GM12878 (cell line): Measurements from ENCODE around the gene MGAT5. TPM values are rescaled to one million over a fixed set of nuclear protein-coding genes. Genes with fewer than 3 reads are reported as not detected.

Experiments used
- ATAC-seq: fragments of 200-7000 bp; cut with Tn5 transposase; 3 replicates; pipeline ENCODE4 v1.9.1; 2020; ENCODE audit warnings: mild to moderate bottlenecking, moderate library complexity
- BruUV-seq: library from RNA; stranded (reverse); fragments of 400-500 nt; replicated peaks from 2 replicates; lab custom pipeline; 2021; lab: Mats Ljungman, UMichigan
- CTCF ChIA-PET: fragments of 300-600 bp; sonication (Branson Sonifier 250); formaldehyde crosslinking; extraction: SDS; loops from one replicate; lab custom pipeline; 2021; ENCODE audit warnings: inconsistent platforms; lab: Yijun Ruan, JAX
- POLR2A ChIA-PET: fragments of 350-600 bp; formaldehyde crosslinking; extraction: SDS; loops from one replicate; lab custom pipeline; 2021; ENCODE audit warnings: inconsistent platforms; lab: Charles Lee
- RAD21 ChIA-PET: fragments of 300-600 bp; sonication (Branson Sonifier 250); formaldehyde crosslinking; loops from one replicate; lab custom pipeline; 2023; ENCODE audit warnings: antibody characterized with exemption; ENCODE audit not compliant: unreplicated experiment; lab: Charles Lee
- SMC1A ChIA-PET: fragments of 300-600 bp; sonication (Branson Sonifier 250); formaldehyde crosslinking; loops from one replicate; lab custom pipeline; 2023; ENCODE audit not compliant: unreplicated experiment, uncharacterized antibody; lab: Charles Lee
- DNase-seq: peaks from one replicate; pipeline ENCODE4 v3.0.0-alpha.2; 2011; ENCODE audit warnings: low read depth, low spot score
- FAIRE-seq: peaks from 3 replicates; lab custom pipeline; 2011; peaks lifted over from hg19 to GRCh38; lab: Jason Lieb, UNC
- H2AFZ ChIP-seq: 2 replicates; pipeline ENCODE4 v1.6.0; 2011; ENCODE audit warnings: low read depth, low read length, control low read depth; ENCODE audit not compliant: control insufficient read depth
- H3K27ac ChIP-seq: 2 replicates; pipeline ENCODE4 v1.5.1; 2011; ENCODE audit warnings: control low read depth; ENCODE audit not compliant: control insufficient read depth, insufficient read depth
- H3K27me3 ChIP-seq, 2 experiments: replicated peaks in 1 of 2; 2 replicates each; pipeline versions ENCODE4 v1.6.0 to v1.6.1; 2011; ENCODE audit warnings: low read length in 1 of 2; ENCODE audit not compliant: control insufficient read depth in 2 of 2, insufficient read depth in 2 of 2
- H3K36me3 ChIP-seq, 2 experiments: 2 replicates each; pipeline ENCODE4 v1.5.1; 2011; ENCODE audit warnings: low read length in 1 of 2; ENCODE audit not compliant: control insufficient read depth in 2 of 2, insufficient read depth in 2 of 2
- H3K4me1 ChIP-seq: 2 replicates; pipeline ENCODE4 v1.6.1; 2011; ENCODE audit warnings: mild to moderate bottlenecking, low read length, moderate library complexity, mixed read lengths; ENCODE audit not compliant: control insufficient read depth, insufficient read depth
- H3K4me2 ChIP-seq: 2 replicates; pipeline ENCODE4 v1.6.0; 2011; ENCODE audit warnings: control low read depth; ENCODE audit not compliant: control insufficient read depth, insufficient read depth
- H3K4me3 ChIP-seq: fragments of 200-600 bp; sonication (generic); 2 replicates; pipeline ENCODE4 v1.5.1; 2016
- H3K79me2 ChIP-seq: 2 replicates; pipeline ENCODE4 v1.6.0; 2011; ENCODE audit warnings: low read length; ENCODE audit not compliant: control insufficient read depth, insufficient read depth
- H3K9ac ChIP-seq: 2 replicates; pipeline ENCODE4 v1.8.0; 2011; ENCODE audit warnings: low read length, control low read depth, mixed read lengths; ENCODE audit not compliant: control insufficient read depth, insufficient read depth
- H3K9me3 ChIP-seq: replicated peaks from 3 replicates; pipeline ENCODE4 v1.5.1; 2011; ENCODE audit warnings: mild to moderate bottlenecking, low read length; ENCODE audit not compliant: control insufficient read depth, insufficient read depth
- H4K20me1 ChIP-seq: 2 replicates; pipeline ENCODE4 v1.6.0; 2011; ENCODE audit not compliant: control insufficient read depth, insufficient read depth
- E2F4 ChIP-seq: IDR thresholded peaks from 2 replicates; pipeline ENCODE4 v1.6.1; 2012; ENCODE audit warnings: low read depth, low read length, improper control_type of control experiment
- MYC ChIP-seq: IDR thresholded peaks from 2 replicates; pipeline ENCODE4 v1.6.1; 2011; ENCODE audit warnings: mild to moderate bottlenecking, low read length, moderate library complexity, inconsistent platforms; ENCODE audit not compliant: insufficient read depth, insufficient replicate concordance, insufficient read length, severe bottlenecking
- PRDM15 ChIP-seq: fragments of 450-650 bp; formaldehyde crosslinking; IDR thresholded peaks from 2 replicates; pipeline ENCODE4 v1.4.0; 2020; ENCODE audit warnings: mild to moderate bottlenecking, moderate library complexity
- WGBS: methylation state at CpG from one replicate; pipeline ENCODE4 v1.1.6; 2016; ENCODE audit warnings: low lambda C conversion rate; ENCODE audit not compliant: insufficient replicate concordance, insufficient coverage; ENCODE audit errors: missing lambda C conversion rate; 5-methylcytosine and 5-hydroxymethylcytosine counted together
- in situ Hi-C: fragments of 300-500 bp; cut with MboI; formaldehyde crosslinking; loops from 9 replicates; pipeline ENCODE4 v1.14.3; 2018; ENCODE audit warnings: mixed read lengths
- intact Hi-C: fragments of 100-400 bp; cut with micrococcal nuclease; formaldehyde crosslinking; loops from one replicate; pipeline ENCODE4 v1.14.2; 2022; ENCODE audit not compliant: unreplicated experiment
- polyA plus RNA-seq, 11 experiments: library from polyadenylated mRNA; depleted of rRNA in 4 of 11; unstranded in 6 of 11; stranded (reverse) in 5 of 11; fragments of >200 nt; fragmentation: Nextera tagmentation in 4 of 11; fragmentation: Illumina TruSeq in 1 of 11; extraction: Ambion mirVana in 4 of 11; extraction: Trizol in 1 of 11; gene quantifications; 1 replicate in 1 of 11; 2 replicates in 10 of 11; pipeline versions ENCODE4 v1.2.1 to v1.2.3, GENCODE V29; 2011 to 2016; ENCODE audit warnings: inconsistent platforms in 2 of 11, missing spikeins in 2 of 11, low read depth in 1 of 11
- total RNA-seq, 4 experiments: library from RNA; depleted of rRNA in 3 of 4; stranded (reverse); fragments of >200 nt in 3 of 4; fragmentation: Illumina TruSeq in 1 of 4; extraction: Trizol in 1 of 4; gene quantifications; 2 replicates each; pipeline versions ENCODE4 v1.2.1 to v1.2.3, GENCODE V29; 2013 to 2021

Gene MGAT5
- total and polyA plus RNA-seq, 10 of the 15 experiments (the other 5 are each of a cell fraction or from before 2014, with no cell fraction given): 4.9 to 104 (median 36.2) TPM

GRCh38 chr2:134443814-134444480 is 190.1 kb downstream of the MGAT5 start:
- no peak overlapping the region for H3K4me3 ChIP-seq
- no peaks in the 10 kb centered on the region for H4K20me1 ChIP-seq
- no peak for ATAC-seq
- SMC1A ChIA-PET: no interaction called here
- H3K4me1 ChIP-seq: no peaks in the 10 kb centered on the region
- RAD21 ChIA-PET: no interaction called here
- H3K27me3 ChIP-seq: no peaks in the 10 kb centered on the region
- no TSS peak for BruUV-seq
- no peak overlapping the region for H3K27ac ChIP-seq
- no peak for FAIRE-seq
- POLR2A ChIA-PET: no interaction called here
- no peak overlapping the region for H3K4me2 ChIP-seq
- H3K36me3 ChIP-seq: peaks cover 32 to 33% of the 10 kb centered on the region in 2 experiments
- 92% methylated on average over 11 of the region's 11 CpGs for WGBS
- no peaks in the 10 kb centered on the region for H3K9me3 ChIP-seq
- TF ChIP-seq PRDM15 (CRISPR knock-in tag) (no peak), E2F4 (no peak), MYC (no peak)
- H3K9ac ChIP-seq: no peak overlapping the region
- no peak overlapping the region for H2AFZ ChIP-seq
- in situ Hi-C loops (no loop called here), intact Hi-C loops (no loop called here)
- H3K79me2 ChIP-seq: no peaks in the 10 kb centered on the region
- CTCF ChIA-PET: interaction anchor here (3.4 kb wide), 1 partner anchor 8 kb away, joined by 27 read pairs; no protein-coding TSS in a partner anchor
- DNase-seq: no peak
